HepG2 (cell line): ENCODE measurements around the gene LOXL3. TPM values are rescaled to one million over a fixed set of nuclear protein-coding genes. Genes with fewer than 3 reads are reported as not detected.

Experiments
- CAMTA2 ChIP-seq: sonication (generic); formaldehyde crosslinking; IDR thresholded peaks from 2 replicates; pipeline ENCODE4 v1.4.0; 2020; ENCODE audit warnings: mild to moderate bottlenecking, missing genetic modification reagents, borderline replicate concordance
- CENPX ChIP-seq: sonication (generic); formaldehyde crosslinking; IDR thresholded peaks from 2 replicates; pipeline ENCODE4 v1.9.0; 2021; ENCODE audit warnings: mild to moderate bottlenecking, missing genetic modification reagents, moderate library complexity
- DPF2 ChIP-seq: sonication (generic); formaldehyde crosslinking; IDR thresholded peaks from 2 replicates; pipeline ENCODE4 v1.4.0; 2020; ENCODE audit warnings: mild to moderate bottlenecking, low read depth, missing genetic modification reagents, borderline replicate concordance
- EED ChIP-seq: sonication (generic); formaldehyde crosslinking; IDR thresholded peaks from 2 replicates; pipeline ENCODE4 v1.5.0; 2020; ENCODE audit warnings: mild to moderate bottlenecking, missing genetic modification reagents
- GPN1 ChIP-seq: sonication (generic); formaldehyde crosslinking; IDR thresholded peaks from 2 replicates; pipeline ENCODE4 v1.5.1; 2020; ENCODE audit warnings: missing genetic modification reagents, borderline replicate concordance
- HNRNPH1 ChIP-seq: fragments of 200-400 bp; formaldehyde crosslinking; optimal IDR thresholded peaks from 2 replicates; pipeline ENCODE3; 2017; ENCODE audit warnings: mild to moderate bottlenecking, low read depth, low read length
- NR2C2 ChIP-seq: sonication (generic); formaldehyde crosslinking; IDR thresholded peaks from 2 replicates; pipeline ENCODE4 v1.4.0; 2020; ENCODE audit warnings: missing genetic modification reagents, mild to moderate bottlenecking, moderate library complexity, borderline replicate concordance
- POLR2G ChIP-seq: fragments of 200-400 bp; formaldehyde crosslinking; IDR thresholded peaks from 2 replicates; pipeline ENCODE4 v1.6.1; 2018; ENCODE audit warnings: mild to moderate bottlenecking, low read depth, low read length, moderate library complexity
- PRDM4 ChIP-seq: sonication (generic); formaldehyde crosslinking; IDR thresholded peaks from 2 replicates; pipeline ENCODE4 v1.9.0; 2021; ENCODE audit warnings: missing genetic modification reagents, borderline replicate concordance
- RARG ChIP-seq: sonication (generic); formaldehyde crosslinking; IDR thresholded peaks from 2 replicates; pipeline ENCODE4 v1.4.0; 2020; ENCODE audit warnings: low read depth, mild to moderate bottlenecking, missing genetic modification reagents
- SMARCE1 ChIP-seq: fragments of 450-650 bp; IDR thresholded peaks from 2 replicates; pipeline ENCODE4 v1.6.1; 2017; ENCODE audit warnings: borderline replicate concordance
- SNAPC5 ChIP-seq: sonication (generic); formaldehyde crosslinking; IDR thresholded peaks from 2 replicates; pipeline ENCODE4 v1.8.1; 2023; ENCODE audit warnings: mild to moderate bottlenecking, missing genetic modification reagents, borderline replicate concordance
- SPEN ChIP-seq: sonication (generic); formaldehyde crosslinking; IDR thresholded peaks from 2 replicates; pipeline ENCODE4 v1.5.1; 2020; ENCODE audit warnings: low read depth, mild to moderate bottlenecking, missing genetic modification reagents
- TCF12 ChIP-seq, 2 experiments: fragments of 450-650 bp in 1 of 2; sonication (generic) in 1 of 2; formaldehyde crosslinking in 1 of 2; IDR thresholded peaks; 2 replicates each; pipeline versions ENCODE4 v1.6.1 to v1.8.0; 2017 to 2022; ENCODE audit warnings: antibody characterized with exemption in 1 of 2, mild to moderate bottlenecking in 1 of 2, missing genetic modification reagents in 1 of 2, moderate library complexity in 1 of 2
- XRCC5 ChIP-seq: fragments of 200-400 bp; formaldehyde crosslinking; optimal IDR thresholded peaks from 2 replicates; pipeline ENCODE3; 2017; ENCODE audit warnings: mild to moderate bottlenecking, low read length
- ZBTB34 ChIP-seq: sonication (generic); formaldehyde crosslinking; IDR thresholded peaks from 2 replicates; pipeline ENCODE4 v1.8.0; 2022; ENCODE audit warnings: mild to moderate bottlenecking, missing genetic modification reagents
- ZBTB44 ChIP-seq: sonication (generic); formaldehyde crosslinking; IDR thresholded peaks from 2 replicates; pipeline ENCODE4 v1.4.0; 2020; ENCODE audit warnings: missing genetic modification reagents
- ZNF251 ChIP-seq: sonication (generic); formaldehyde crosslinking; IDR thresholded peaks from 2 replicates; pipeline ENCODE4 v1.9.0; 2021; ENCODE audit warnings: mild to moderate bottlenecking, missing genetic modification reagents
- ZNF362 ChIP-seq: sonication (generic); formaldehyde crosslinking; IDR thresholded peaks from 2 replicates; pipeline ENCODE4 v1.4.0; 2020; ENCODE audit warnings: missing genetic modification reagents, mild to moderate bottlenecking, borderline replicate concordance
- ZSCAN20 ChIP-seq: sonication (generic); formaldehyde crosslinking; IDR thresholded peaks from 2 replicates; pipeline ENCODE4 v1.4.0; 2020; ENCODE audit warnings: missing genetic modification reagents, mild to moderate bottlenecking, borderline replicate concordance
- ZSCAN30 ChIP-seq: sonication (generic); formaldehyde crosslinking; IDR thresholded peaks from 2 replicates; pipeline ENCODE4 v1.5.0; 2020; ENCODE audit warnings: mild to moderate bottlenecking, missing genetic modification reagents
- polyA plus RNA-seq, 8 experiments: library from polyadenylated mRNA; depleted of rRNA in 3 of 8; stranded (reverse) in 7 of 8; unstranded in 1 of 8; fragments of >200 nt; fragmentation: Illumina TruSeq in 4 of 8; extraction: Trizol in 4 of 8; gene quantifications; 2 replicates each; pipeline versions ENCODE4 v1.2.1 to v1.2.3, GENCODE V29; 2011 to 2016; ENCODE audit warnings: low read depth in 4 of 8, missing spikeins in 1 of 8, mixed read lengths in 1 of 8; ENCODE audit not compliant: insufficient read depth in 1 of 8
- total RNA-seq, 5 experiments: library from RNA; depleted of rRNA; stranded (reverse); fragments of >200 nt; fragmentation: Illumina TruSeq; extraction: Trizol; gene quantifications; 2 replicates each; pipeline ENCODE4 v1.2.3, GENCODE V29; 2016; ENCODE audit warnings: low read depth in 1 of 5

The LOXL3 gene
- total and polyA plus RNA-seq, 2 of the 13 experiments (the other 11 are each of a cell fraction or from before 2014, with no cell fraction given), result 0.55 to 6.5 TPM

- 0 out of 2 replicates have a peak, but pooled peaks have one; percentile 9 for TF ChIP-seq PRDM4 (CRISPR knock-in tag)
- TF ChIP-seq SPEN (CRISPR knock-in tag), result peak; percentile 14; the same call in 1 of the 2 replicates
- no peak for TF ChIP-seq ZSCAN30 (CRISPR knock-in tag)
- TF ChIP-seq RARG (CRISPR knock-in tag), result 0 out of 2 replicates have a peak, but pooled peaks have one; percentile 50
- peak; percentile 32; the same call in 1 of the 2 replicates for TF ChIP-seq CAMTA2 (CRISPR knock-in tag)
- TF ChIP-seq SMARCE1, result no peak
- peak; percentile 18 for TF ChIP-seq XRCC5
- TF ChIP-seq NR2C2 (CRISPR knock-in tag), result peak; percentile 92
- no peak for TF ChIP-seq HNRNPH1
- TF ChIP-seq POLR2G, result peak; percentile 79
- no peak; the same call in 1 of the 2 replicates for TF ChIP-seq DPF2 (CRISPR knock-in tag)
- TF ChIP-seq CENPX, result no peak
- TF ChIP-seq GPN1 (CRISPR knock-in tag), result no peak
- 0 out of 2 replicates have a peak, but pooled peaks have one; percentile 47 for TF ChIP-seq ZBTB44
- TF ChIP-seq ZNF251 (CRISPR knock-in tag), result no peak; the same call in 1 of the 2 replicates
- 0 out of 2 replicates have a peak, but pooled peaks have one; percentile 24 for TF ChIP-seq EED (CRISPR knock-in tag)
- TF ChIP-seq ZBTB34 (CRISPR knock-in tag), result peak; percentile 45; the same call in 1 of the 2 replicates
- TF ChIP-seq ZSCAN20, result peak; percentile 54; the same call in 1 of the 2 replicates
- TF ChIP-seq ZNF362 (CRISPR knock-in tag), result no peak; the same call in none of the 2 replicates
- no peak for TF ChIP-seq SNAPC5
- no peak for TF ChIP-seq TCF12 (IDR thresholded peaks at IDR 0.05)
- TF ChIP-seq TCF12 (CRISPR knock-in tag; IDR thresholded peaks at IDR 0.05), result peak; percentile 68
These were observed 50.8 kb downstream of the LOXL3 start (continued) for GRCh38 chr2:74502720-74503505.
